Epidermal melanocyte (primary cell): ENCODE data around the gene LMNTD1.
A peak's percentile ranks its signal among the peaks of the same experiment; 100 is the strongest.
"Not testable (repeated sequence)": the region's sequence is repeated elsewhere in the genome, so short reads cannot be mapped to it uniquely, and the experiment has no call there.

Experiments
- DNase-seq: peaks from one replicate; pipeline ENCODE4 v3.0.0; 2011; ENCODE audit warnings: low spot score; ENCODE audit not compliant: insufficient read length

The LMNTD1 gene

DNA sequence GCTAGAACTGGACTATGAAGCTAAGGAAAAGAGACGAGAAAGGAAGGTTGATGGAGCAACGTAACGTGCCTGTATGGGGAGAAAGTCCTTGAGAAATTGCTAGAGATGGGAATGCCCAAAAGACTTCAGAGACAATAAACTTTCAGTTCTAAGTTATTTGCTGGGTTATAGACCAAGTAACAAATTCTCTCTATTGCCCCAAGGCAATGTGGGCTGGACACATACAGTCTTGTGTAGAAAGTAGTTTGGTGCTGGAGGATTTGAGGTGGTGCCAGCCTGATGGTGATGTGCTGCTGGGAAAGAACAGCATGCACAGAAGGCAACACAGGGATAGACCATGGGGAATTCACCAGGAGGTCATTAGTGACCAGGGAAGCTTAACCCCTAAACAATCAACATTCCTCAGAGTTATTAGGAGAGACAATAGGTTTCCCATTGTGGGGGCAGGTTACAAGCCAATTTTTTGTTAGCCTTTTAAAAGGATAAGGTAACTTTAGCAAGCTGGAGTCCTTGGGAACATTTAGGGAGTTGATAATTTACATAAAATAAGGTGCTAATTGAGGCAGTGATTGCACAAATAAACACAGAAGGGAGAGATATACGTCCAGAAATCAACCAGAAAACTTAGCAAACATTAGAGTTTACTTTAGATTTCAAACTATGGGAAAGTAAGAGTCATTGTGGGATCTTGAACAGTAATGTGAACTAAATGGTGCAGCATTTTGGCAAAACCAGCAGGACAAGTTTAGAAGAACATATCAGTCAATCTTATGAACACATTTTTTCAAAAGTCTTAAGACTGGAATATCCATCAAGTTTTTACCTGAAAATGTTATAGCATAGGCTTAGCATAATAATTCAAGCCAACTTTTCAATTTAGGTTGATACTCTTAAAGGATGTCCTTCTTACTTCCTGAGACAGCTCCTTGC lies 61.4 kb downstream of the LMNTD1 start:
- no peak for DNase-seq

DNA sequence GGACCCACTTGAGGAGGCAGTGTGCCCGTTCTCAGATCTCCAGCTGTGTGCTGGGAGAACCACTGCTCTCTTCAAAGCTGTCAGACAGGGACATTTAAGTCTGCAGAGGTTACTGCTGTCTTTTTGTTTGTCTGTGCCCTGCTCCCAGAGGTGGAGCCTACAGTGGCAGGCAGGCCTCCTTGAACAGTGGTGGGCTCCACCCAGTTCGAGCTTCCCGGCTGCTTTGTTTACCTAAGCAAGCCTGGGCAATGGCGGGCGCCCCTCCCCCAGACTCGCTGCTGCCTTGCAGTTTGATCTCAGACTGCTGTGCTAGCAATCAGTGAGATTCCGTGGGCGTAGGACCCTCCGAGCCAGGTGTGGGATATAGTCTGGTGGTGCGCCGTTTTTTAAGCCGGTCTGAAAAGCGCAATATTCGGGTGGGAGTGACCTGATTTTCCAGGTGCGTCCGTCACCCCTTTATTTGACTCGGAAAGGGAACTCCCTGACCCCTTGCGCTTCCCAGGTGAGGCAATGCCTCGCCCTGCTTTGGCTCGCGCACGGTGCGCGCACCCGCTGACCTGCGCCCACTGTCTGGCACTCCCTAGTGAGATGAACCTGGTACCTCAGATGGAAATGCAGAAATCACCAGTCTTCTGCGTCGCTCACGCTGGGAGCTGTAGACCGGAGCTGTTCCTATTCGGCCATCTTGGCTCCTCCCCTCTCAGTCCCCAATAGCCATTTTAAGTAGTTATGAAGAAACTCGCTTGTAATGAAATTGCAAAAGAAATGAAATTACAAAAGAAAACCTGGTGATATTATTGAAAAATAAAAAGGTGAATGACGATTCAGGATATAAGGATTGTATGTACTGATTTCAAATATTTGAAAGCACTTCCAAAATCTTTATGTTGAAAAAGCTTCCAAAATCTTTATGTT lies 63.9 kb downstream of the LMNTD1 start:
- DNase-seq, result not testable (repeated sequence)

DNA sequence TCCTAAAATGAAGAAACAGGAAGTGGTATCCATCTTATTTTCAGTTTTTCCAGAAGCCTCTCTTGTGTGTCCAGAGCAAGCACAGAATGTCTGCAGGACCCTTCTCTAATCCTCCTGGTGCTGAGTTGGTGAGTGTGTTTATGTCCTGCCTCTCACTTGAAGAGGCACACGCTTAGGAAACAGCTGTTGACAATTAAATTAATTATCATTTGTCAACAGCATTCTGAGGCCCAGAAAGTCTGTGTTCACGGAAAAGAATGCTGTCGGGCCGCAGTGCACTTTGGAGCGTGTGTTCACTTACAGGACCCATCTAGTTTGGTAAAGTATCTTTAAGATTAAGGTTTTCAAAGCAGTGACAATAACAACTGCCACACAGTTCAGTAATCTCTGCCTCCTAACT lies 70.5 kb downstream of the LMNTD1 start:
- DNase-seq, result no peak

DNA sequence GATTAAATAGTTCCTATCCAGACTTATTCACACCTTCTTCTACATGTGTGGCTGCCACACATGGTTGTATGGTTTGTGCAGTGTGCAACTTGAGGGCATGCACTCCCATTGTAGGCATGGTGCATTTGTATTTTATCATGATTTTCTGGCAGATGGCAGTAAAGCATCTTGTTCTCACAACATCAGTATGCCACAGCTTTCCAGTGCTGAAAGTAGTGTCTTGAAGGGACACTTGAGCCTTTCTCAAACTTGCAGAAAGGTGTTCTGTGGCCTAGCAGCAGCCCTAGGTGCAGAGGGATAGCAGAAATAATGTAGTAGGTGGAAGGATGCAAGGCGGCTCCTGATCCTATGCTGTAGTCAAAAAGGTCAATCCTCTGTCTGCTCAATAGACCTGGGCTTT lies 72.9 kb downstream of the LMNTD1 start:
- DNase-seq, result no peak

DNA sequence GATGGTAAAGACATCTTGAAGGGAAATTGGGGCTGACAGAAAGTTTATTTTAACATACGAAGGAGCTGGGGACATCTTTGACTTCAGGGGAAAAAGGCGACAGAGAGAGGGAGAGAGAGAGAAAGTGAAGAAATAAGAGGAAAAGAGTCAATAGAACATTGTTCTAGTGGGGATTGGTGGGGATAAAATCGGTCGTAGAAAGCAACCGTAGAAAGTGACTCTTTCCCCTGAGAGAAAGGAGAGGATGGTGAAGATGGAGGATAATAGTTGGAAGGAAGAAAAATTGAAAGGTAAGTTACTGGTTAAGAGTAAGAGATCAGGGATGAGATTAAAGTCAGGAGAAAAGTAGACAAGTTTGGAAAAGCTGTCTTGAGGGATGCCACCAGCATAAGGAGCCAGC lies 75.9 kb downstream of the LMNTD1 start:
- no peak for DNase-seq

DNA sequence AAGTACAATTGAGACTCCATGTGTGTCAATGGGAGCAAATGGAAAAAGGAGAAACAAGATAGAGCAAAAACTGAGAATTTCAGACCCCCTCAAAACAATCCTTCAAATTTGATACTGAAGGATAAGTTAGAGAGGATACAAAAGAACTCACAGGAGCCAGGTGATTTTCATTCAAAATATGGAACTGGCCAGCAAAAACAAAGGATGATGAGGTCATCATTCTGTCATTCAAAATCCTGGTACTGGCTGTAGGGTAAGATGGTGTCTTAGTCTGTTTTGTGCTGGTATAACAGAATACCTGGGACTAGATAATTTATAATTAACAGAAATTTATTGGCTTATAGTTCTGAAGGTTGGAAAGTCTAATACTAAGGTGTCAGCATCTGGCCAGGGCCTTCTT lies 80.6 kb downstream of the LMNTD1 start:
- DNase-seq, result no peak

DNA sequence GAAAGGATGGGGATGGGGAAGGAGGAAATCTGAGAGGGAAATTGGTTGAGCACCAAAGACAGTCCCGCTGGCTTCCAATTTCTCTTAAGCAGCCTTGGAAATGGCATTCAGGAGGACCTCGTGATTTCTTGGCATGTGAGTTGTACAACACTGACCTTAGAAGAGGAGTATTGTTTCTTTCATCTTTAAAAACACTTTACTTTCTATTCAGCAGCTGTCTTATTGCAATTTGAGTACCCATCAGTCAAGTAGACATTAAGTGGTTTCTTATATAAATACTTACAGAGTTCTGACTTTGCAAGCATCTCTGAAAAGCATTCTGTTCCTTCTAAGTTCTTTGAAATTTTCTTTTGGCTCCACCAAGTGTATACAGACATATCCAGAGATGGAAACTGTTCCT lies 83.2 kb downstream of the LMNTD1 start:
- DNase-seq, result no peak

DNA sequence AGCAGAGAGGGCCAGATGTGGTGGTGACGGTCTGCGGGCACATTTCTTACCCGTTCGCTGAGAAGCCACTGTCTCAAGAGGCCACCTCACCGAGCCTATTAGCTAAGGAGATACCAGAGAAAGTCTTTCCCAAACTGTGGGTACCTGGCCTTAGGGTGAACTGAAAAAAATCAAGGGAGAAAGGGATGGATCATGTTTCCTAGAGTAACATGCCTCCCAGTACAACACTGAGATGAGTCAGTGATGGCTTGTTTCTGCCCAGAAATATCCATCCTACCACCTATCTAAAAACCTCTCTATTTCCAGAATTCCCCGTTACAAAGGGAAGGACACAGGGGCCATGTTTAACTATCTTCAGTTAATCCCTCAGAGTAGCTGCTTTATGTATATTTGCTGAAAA lies 83.7 kb downstream of the LMNTD1 start:
- DNase-seq, result no peak

DNA sequence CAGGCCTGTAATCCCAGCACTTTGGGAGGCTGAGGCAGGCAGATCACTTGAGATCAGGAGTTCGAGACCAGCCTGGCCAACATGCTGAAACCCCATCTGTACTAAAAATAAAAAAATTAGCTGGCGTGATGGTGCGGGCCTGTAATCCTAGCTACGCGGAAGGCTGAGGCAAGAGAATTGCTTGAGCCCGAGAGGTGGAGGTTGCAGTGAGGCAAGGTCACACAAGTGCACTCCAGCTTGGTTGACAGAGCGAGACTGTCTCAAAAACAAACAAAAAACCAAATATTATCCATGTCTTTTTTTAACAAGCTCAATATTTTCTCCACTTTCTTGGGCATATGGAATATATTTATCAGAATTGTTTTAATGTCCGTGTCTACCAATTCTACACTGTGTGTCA lies 89.6 kb downstream of the LMNTD1 start:
- DNase-seq, result no peak

DNA sequence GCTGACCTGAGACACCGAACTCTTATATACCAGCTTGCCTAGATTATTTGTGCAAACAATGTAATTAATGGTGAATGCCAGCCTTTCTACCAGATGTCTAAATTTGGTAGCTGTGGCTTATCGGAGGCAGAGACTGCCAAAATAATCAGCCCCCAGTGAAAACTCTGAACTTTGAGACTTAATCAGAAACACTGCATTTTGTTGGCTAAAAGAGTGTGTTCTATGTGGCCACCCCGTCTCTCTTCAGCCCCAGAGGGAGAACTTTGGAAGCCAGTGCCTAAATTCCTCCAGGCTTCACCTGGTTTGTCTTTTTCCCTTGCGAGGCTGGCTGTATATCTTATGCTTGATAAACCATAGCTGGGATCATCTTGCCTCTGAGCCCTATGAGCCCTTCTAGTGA lies 90.1 kb downstream of the LMNTD1 start:
- no peak for DNase-seq

DNA sequence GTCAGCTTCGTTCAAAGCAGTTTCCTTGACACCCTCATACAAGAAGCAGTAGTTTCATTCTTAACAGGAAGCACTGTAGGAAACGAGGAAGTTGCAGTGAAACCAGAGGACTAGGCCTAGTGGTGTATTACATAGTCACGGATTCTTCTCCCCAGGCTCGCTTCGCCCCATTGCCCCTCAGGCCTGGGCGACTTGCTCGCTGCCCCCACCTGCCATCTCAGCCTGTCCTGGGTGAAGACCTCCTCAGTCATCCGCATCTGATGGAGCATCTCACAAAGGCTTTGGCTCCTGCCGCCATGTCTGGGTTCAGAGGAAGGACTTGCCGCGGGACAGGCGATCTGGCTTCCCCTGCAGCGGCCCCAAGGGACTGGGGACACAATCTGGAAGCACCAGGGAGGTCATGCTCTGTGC lies 93.5 kb downstream of the LMNTD1 start:
- DNase-seq, result no peak

DNA sequence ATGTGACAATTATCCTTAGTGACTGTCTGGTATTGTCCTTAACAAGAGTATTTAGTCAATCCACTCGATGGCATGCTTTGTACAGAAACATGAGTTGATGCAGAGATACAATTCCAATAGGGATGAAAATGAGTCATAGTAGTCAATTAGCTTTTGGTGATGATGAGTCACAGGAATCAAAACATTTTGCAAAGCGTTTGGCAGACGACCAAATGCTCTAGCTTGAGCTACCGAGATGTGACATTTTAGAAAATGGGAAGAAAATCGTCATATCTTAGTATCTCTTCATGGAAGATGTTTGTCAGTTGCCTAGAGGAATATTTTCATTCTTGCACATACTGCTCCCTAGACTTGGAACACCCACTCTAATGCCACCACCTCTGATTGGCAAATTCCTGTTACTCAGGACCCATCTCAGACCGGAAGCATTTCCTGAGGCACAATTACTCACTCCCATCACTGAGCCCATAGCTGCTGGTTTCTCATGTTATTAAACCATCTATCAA lies 95.0 kb downstream of the LMNTD1 start:
- peak; percentile 38 for DNase-seq

DNA sequence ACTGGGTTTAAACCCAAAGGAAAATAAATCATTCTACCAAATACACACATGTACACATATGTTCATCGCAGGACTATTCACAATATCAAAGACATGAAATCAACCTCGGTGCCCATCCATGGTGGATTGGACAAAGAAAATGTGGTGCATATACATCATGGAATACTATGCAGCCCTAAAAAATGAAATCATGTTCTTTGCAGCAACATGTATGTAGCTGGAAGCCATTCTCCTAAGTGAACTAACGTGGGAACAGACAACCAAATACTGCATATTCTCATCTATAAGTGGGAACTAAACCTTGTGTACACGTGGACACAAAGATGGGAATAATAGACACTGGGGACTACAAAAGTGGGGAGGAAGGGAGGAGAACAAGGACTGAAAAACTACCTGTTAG lies 96.6 kb downstream of the LMNTD1 start:
- no peak for DNase-seq

DNA sequence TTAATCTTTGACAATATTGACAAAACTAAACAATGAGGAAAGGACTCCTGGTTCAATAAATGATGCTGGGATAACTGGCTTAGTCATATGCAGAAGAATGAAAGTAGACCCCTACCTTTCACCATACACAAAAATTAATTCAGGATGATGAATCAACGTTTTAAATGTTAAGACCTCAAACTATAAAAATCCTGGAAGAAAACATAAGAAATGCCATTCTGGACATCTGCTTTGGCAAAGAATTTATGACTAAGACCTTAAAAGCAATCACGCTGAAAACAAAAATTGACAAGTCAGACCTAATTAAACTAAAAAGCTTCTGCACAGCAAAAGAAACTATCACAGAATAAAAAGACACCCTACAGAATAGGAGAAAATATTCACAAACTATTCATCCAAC lies 97.4 kb downstream of the LMNTD1 start:
- no peak for DNase-seq

DNA sequence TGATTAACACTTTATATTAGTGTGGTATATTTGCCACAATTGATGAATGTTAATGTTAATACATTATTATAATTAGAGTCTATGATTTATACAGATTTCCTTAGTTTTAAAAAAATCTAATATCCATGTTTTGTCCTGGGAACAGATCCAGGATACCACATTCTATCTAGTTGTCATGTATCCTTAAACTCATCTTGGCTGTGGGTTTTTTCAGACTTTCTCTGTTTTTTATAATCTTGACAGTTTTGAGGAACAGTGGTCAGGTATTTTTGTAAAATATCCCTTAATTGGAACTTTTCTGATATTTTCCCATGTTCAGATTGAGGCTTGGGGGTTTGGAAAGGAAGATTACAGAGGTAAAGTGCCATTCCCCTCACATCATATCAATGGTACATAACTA lies 104.1 kb downstream of the LMNTD1 start:
- no peak for DNase-seq

DNA sequence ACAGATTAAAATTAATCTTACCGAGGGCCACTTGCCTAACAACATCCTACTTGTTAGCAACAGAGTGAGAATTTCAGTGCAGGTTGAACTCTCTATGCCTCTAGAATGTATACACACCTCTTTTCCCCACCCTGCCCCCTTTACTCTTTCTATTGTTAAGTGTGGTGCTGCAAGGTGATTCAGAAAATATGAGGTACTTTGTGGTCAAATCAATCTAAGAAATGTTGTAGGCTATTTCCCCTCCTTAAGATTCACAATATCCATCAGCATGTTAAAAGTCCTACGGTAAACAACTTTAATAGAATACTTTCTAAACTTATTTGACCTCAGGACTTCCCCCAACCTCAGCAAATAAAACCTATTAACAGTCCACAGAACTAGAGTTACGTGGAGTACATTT lies 106.0 kb downstream of the LMNTD1 start:
- no peak for DNase-seq

DNA sequence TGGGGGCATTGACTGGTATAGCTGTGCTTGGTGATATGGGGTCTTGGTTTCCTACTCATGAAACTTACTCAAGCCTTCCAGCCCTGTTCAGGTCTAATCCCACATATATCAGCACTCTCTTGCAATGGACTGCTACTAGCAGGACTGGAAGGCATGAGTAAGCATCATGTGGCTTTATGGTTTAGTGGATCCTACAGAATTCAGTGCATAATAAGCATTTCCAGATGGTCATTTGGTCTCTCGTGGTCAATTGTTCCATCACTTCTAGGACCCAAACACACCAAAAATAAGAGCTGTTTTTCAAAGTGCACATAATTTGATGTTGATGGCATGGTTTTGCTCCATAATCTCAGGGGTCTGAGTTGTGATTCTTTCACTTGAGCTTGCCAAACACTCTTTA lies 114.4 kb downstream of the LMNTD1 start:
- no peak for DNase-seq

DNA sequence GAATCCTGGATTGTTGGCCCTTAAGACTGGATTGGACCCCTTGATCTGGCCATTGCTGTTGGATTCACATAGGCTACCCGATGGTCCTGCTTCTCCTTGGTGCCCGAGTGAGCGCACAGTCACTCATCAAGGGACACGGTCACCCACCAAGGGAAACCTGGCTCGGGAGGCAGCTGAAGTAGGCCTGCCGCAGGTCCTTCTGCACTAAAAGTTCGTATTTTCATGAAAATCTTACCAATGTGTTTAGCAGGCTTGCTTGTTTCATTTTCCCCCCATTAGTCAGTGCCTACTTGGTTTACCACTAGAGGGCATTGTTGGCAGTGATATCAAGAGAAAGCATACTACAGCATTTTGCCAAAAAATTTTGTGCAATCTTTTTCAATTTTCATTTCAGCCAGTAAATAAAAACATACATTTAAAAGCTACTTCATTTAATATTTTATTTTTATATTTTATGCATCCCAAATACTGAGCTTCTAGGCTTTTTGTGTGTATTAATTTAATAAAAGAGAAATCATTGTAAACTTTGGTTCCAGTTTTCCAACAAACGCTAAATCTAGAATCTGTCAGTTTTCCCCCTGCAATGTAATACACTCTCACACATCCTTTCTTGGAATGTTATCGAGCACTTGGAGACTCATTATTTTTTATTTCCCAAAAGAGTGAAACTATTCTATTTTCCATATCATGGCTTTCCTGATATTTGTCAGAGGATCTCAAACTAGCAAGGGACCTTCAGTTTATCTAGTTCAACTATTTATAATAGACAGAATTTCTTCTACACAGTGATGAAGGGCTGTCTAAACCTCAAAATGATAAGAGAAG lies 116.7 kb downstream of the LMNTD1 start:
- DNase-seq, result peak; percentile 78

DNA sequence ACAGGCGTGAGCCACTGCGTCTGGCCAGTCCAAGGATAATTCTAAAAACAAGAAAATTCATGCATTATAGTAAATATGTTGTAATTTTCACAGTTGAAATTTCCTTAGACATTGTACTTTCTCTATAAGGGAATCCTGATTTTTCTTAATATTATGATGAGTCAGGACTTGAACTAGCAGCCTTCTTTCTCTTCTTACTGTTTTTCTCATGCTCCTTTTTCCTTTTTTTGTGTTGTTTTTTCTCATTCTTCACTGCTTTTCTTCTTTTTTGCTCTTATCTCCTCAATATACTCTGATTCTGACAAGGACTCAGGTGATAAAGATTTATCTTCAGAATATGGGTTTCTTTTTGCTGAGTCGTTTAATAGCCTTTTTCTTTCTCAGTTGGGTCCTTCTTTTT lies 117.7 kb downstream of the LMNTD1 start:
- no peak for DNase-seq

DNA sequence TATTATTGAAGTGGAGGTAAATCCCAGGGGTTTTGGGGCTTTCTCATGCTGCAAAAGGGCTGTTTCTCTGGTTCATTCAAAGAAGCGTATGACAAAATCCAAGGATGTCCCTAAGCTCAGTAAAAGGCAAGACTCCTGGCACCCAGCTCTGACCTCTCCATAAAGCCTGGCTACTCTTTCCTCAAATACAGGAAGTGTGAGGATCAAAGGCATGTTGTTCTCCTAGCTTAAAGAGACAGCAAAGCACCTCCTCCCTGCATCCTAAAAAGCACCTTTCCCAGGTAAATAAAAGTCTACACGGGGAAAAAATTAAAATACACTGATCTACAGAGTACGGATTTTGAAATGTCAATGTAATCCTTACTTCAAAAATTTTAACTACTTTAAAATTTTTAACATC lies 118.6 kb downstream of the LMNTD1 start:
- no peak for DNase-seq

DNA sequence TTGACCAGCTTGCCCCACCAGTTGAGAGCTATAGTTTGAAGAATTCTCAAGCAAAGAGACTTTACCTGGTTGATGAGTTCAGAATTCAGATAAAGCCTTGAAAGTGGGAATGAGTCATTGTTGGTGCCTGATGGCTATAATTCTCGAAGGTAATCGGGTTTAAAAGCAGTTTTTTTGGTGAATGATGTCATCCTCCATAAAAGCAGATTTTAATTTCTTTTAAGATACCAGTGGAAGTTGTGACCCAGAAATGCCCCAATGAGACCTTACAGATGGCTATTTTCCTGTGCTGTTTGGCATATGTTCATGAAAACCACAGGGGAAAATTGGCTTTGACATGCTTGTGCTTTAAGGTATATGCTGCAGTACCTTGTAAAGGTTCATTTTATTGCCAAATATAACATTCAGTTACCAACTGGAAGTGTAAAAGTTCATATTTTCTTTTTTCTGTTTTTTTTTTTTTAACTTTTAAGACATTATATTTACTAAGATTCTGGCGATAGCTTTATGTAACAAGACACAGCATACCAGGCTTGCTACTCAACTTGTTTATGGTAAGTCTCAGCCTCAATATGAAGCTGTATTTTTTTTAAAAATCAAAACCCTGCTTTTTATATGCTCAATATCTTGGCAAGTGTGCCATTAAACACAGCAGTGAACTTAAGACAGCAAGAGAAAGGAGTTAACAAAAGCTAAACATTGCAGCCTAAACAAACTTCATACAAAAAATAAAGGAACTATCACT lies 119.3 kb downstream of the LMNTD1 start:
- no peak for DNase-seq
